Measurements from ENCODE around the gene NECTIN1.

The NECTIN1 gene

DNA sequence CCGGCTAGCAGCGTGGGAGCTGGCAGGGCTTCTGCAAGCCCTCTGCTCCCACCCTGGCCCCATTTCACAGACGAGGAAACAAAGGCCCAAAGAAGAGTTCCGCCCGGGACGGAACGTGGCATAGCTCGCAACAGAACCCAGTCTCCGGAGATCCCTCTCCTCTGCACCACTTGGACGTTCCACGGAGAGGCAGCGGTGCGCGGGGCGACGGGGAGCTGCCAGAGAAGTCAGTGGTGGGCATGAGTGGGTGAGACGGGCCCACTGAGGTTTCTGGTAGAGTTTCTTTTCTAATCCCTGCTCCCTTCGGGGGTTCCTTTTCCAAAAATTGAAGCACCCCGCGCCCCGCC lies 554 bp upstream of the NECTIN1 start:
- TF ChIP-seq, protein P1, sequence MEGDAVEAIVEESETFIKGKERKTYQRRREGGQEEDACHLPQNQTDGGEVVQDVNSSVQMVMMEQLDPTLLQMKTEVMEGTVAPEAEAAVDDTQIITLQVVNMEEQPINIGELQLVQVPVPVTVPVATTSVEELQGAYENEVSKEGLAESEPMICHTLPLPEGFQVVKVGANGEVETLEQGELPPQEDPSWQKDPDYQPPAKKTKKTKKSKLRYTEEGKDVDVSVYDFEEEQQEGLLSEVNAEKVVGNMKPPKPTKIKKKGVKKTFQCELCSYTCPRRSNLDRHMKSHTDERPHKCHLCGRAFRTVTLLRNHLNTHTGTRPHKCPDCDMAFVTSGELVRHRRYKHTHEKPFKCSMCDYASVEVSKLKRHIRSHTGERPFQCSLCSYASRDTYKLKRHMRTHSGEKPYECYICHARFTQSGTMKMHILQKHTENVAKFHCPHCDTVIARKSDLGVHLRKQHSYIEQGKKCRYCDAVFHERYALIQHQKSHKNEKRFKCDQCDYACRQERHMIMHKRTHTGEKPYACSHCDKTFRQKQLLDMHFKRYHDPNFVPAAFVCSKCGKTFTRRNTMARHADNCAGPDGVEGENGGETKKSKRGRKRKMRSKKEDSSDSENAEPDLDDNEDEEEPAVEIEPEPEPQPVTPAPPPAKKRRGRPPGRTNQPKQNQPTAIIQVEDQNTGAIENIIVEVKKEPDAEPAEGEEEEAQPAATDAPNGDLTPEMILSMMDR (IDR thresholded peaks at IDR 0.05; ENCODE audit: extremely low read depth, missing control alignments), result no peak
- no peak for DNase-seq (ENCODE audit: low spot score)

DNA sequence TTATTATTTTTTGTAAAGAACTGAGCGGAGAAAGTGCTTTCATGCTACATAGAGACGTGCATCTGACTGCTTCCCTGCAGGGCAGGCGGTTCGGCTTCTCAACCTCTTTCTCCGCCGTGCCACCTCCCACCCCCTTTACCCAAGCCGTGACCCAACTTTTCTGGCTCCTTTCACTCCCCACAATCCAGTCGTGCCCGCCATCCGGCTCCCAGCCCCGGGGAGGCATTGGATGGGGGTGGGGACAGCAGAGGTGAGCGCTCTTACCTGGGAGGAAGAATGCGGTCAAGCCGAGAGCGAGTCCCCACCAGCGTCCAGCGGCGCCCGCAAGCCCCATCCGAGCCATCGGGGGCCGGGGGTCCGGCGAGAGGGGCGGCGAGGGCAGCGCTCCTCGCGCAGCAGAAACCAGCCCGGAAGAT lies 781 bp downstream of the NECTIN1 start:
- peak; percentile 66 for DNase-seq (ENCODE audit: low spot score)
- TF ChIP-seq, protein P1 (IDR thresholded peaks at IDR 0.05; ENCODE audit: extremely low read depth, missing control alignments), result no peak

DNA sequence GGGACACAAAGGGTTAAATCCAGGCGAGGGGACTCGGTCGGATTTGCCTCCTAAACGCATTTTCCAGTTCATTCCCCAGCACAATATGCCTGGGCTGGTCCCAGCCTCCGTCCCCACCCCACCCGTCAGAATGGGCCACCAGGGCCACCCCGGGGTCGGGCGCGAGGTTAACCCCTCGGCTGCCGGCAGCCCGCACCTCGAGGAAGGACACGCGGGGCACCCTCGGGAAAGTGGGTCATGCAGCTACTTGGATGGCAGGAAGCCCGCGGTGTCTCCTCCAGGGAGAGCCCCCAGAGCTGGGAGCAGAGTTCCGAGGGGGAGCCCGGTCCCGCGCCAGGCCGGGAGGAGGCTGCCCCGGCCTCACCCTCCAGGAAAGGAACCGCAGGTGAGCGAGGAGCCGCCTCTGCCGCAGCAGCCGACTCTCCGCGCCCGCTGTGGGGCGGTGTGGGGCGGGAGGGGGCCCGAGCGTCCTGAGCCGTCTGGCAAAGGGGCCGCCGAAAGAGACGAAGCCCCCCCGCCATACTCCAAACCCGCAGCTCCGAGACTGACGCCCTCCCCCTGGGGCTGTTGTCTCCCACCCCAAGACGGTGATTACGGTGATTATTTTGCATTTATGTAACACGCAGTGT lies 1.4 kb downstream of the NECTIN1 start:
- TF ChIP-seq, protein P1 (IDR thresholded peaks at IDR 0.05; ENCODE audit: extremely low read depth, missing control alignments), result peak; percentile 26
- DNase-seq (ENCODE audit: low spot score), result peak; percentile 79

DNA sequence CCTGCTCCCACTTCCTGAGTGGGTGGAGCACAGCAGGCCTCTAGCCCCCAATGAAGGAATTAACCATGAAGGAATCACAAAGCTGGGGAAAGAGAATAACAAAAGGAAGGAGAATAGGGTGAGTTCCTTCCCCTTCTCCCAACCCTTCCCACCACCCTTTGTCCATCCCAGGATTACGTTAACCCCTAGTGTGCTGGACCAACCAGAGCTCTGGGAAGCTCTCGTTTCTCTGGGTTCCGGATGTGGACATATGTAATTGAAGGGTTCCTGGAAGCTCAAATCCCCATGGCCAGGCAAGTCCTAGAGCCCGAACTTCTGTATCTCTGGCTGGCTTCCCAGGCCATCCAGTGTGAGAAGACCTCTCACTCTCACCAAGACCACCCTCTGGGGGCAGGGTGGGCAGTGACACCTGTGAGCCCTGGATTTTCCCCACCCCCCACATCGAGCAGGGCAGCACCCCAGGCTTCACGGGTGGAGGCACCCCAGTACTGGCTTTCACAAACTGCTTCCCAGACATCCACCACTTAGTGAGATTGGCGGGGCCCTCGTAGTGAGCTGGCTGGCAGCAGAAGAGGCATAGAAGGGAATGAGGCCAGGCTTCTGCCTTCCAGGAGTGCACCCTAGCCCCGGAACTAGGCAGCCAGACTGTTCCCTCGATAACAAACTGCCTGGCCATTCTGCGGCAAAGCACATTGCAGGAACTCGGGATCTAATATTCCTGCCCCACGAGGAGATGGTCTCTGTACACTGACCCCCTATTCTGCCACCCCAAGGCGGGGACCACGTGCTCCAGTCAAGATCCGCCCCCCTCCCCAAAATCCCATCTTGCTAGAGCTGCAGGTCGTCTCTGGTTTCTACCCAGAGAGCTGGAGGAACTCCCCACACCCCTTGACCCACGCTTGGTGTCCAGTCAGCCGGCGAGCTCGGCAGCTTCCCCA lies 2.1 kb downstream of the NECTIN1 start:
- DNase-seq (ENCODE audit: low spot score), result no peak
- TF ChIP-seq, protein P1 (IDR thresholded peaks at IDR 0.05; ENCODE audit: extremely low read depth, missing control alignments), result no peak

DNA sequence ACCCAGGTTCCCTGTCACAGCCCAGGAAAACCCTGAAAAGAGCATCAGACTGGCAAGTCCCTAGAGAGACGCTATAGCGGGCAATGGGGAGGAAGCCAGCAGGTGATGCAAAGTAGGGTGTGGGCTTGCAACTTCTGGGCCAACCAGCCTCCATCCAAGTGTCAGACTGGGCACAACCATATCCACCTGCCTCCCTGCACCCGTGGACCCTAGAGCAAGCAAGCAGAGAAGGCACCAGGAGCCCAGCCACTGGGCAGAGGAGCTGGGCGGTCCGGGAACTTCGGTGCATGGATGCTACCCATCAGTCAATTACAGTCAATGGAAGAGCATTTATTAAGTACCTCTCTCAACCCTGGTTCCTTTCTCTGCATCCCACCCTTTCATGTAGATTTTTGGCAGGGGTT lies 2.8 kb downstream of the NECTIN1 start:
- TF ChIP-seq, protein P1 (IDR thresholded peaks at IDR 0.05; ENCODE audit: extremely low read depth, missing control alignments), result no peak
- DNase-seq (ENCODE audit: low spot score), result no peak

DNA sequence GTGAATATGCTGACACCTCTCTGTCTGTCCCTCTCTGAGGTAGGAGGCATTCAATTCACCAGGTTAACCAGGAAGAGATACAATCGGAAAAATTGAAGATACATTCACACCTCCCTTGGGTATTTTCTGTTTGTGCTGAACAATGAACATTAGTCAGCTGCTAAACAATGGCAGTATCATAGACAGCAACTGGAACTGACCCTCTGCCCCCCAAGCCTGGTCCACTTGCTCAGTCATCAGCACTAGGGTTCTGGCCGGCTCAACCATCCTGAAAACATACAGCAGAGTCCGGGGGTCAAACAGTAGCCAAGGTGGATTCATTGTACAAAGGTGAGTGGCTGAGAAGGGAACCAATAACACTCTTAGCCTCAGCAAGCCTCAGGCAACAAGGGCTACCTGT lies 4.0 kb downstream of the NECTIN1 start:
- DNase-seq (ENCODE audit: low spot score), result no peak
- TF ChIP-seq, protein P1 (IDR thresholded peaks at IDR 0.05; ENCODE audit: extremely low read depth, missing control alignments), result no peak

DNA sequence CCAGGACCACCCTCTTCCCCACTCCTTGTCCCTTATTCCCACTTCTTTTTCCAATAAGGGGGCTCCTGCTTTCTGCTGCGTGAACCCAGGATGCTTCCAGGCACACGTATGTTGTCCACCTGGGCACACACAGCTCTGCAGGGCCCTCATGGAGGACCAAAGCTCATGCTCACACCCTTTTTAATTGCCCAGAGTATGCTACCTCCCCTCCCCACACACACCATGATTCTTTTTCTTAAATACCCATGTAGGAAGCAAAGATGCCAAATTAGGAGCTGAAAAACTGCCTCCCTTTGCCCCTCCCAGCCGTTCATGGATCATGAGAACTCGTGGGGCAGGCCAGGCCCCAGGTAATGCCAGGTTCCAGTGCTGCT lies 5.1 kb downstream of the NECTIN1 start:
- no peak for DNase-seq (ENCODE audit: low spot score)
- TF ChIP-seq, protein P1 (IDR thresholded peaks at IDR 0.05; ENCODE audit: extremely low read depth, missing control alignments), result no peak
